ENCODE results near the gene CDH11. TPM values are rescaled to one million over a fixed set of nuclear protein-coding genes. Genes with fewer than 3 reads are reported as not detected.

Gene CDH11
- total and polyA plus RNA-seq, 9 of the 15 experiments (the other 6 are each of a cell fraction or from before 2014, with no cell fraction given): 0.18 TPM; not detected in 8

- H3K9me1 ChIP-seq (ENCODE audit: control insufficient read depth, insufficient read depth, low read length): no peaks in the 10 kb centered on the region
- H3K79me2 ChIP-seq (ENCODE audit: control insufficient read depth, insufficient read depth, low read length): no peaks in the 10 kb centered on the region
- no peaks in the 10 kb centered on the region for H4K20me1 ChIP-seq (replicated peaks; ENCODE audit: control insufficient read depth, insufficient read depth, low read length)
- H3K4me2 ChIP-seq (ENCODE audit: insufficient read depth, low read length): no peak overlapping the region
- no peak for DNase-seq (ENCODE audit: extremely low read depth in 1 of 4, low spot score in 3 of 4)
- CTCF ChIA-PET (ENCODE audit: low intra/inter-chr PET ratio): no interaction called here
- H3K9ac ChIP-seq (ENCODE audit: insufficient read depth in 1 of 2, low read depth in 2 of 2, low read length in 2 of 2): no peak overlapping the region
- no TSS peak for BruUV-seq (replicated peaks)
- H3K4me3 ChIP-seq: no peak overlapping the region
- H2AFZ ChIP-seq (ENCODE audit: low read depth, low read length): no peak overlapping the region
- no peaks in the 10 kb centered on the region; a peak in 1 of 5 replicates for H3K4me1 ChIP-seq (replicated peaks in 1 of 2; ENCODE audit: control insufficient read depth in 2 of 2, insufficient read depth in 2 of 2, low read length in 2 of 2)
- no peak for ATAC-seq
- WGBS (ENCODE audit: insufficient coverage, low coverage, missing lambda C conversion rate): 0% methylated on average over 5 of the region's 5 CpGs
- no peaks in the 10 kb centered on the region for H3K27me3 ChIP-seq (ENCODE audit: control insufficient read depth in 2 of 2, insufficient read depth in 2 of 2, low read length in 2 of 2)
- FAIRE-seq: no peak
- in situ Hi-C loops (cut with MboI): no loop called here
- no peaks in the 10 kb centered on the region for H3K36me3 ChIP-seq (ENCODE audit: control insufficient read depth, insufficient read depth, low read length)
- intact Hi-C loops (cut with micrococcal nuclease): no loop called here
- H3K27ac ChIP-seq (ENCODE audit: extremely low read depth, low read depth, low read length): no peak overlapping the region
- no peak for TF ChIP-seq ZFP30 (CRISPR knock-in tag; IDR thresholded peaks at IDR 0.05; ENCODE audit: borderline replicate concordance)
- TF ChIP-seq RBM25 (IDR thresholded peaks at IDR 0.05; ENCODE audit: low read depth, low read length, severe bottlenecking): no peak
- no peak for TF ChIP-seq HOXB6 (CRISPR knock-in tag; IDR thresholded peaks at IDR 0.05; ENCODE audit: borderline replicate concordance)
- no peak for TF ChIP-seq TOE1 (IDR thresholded peaks at IDR 0.05; ENCODE audit: borderline replicate concordance)
- TF ChIP-seq TOE1 (CRISPR knock-in tag; IDR thresholded peaks at IDR 0.05; ENCODE audit: borderline replicate concordance, low read depth): no peak
- TF ChIP-seq HEY1 (CRISPR knock-in tag; IDR thresholded peaks at IDR 0.05; ENCODE audit: borderline replicate concordance): no peak
- TF ChIP-seq KLF1 (tag; IDR thresholded peaks at IDR 0.05): no peak
- TF ChIP-seq ARNT (IDR thresholded peaks at IDR 0.05): no peak
- no peak for TF ChIP-seq ZNF584 (CRISPR knock-in tag; IDR thresholded peaks at IDR 0.05; ENCODE audit: low read depth)
- no peak for TF ChIP-seq ZNF707 (CRISPR knock-in tag; conservative IDR thresholded peaks at IDR 0.05)
- TF ChIP-seq GABPA (tag; conservative IDR thresholded peaks at IDR 0.05; ENCODE audit: low read depth): no peak
- TF ChIP-seq MAZ (CRISPR knock-in tag; conservative IDR thresholded peaks at IDR 0.05 in 1 of 2, IDR thresholded peaks at IDR 0.05 in 1 of 2): no peak
- TF ChIP-seq EWSR1 (IDR thresholded peaks at IDR 0.05; ENCODE audit: borderline replicate concordance, low read depth, partially characterized antibody): no peak
- TF ChIP-seq SIN3A (IDR thresholded peaks at IDR 0.05; ENCODE audit: borderline replicate concordance in 2 of 2, control insufficient read depth in 1 of 2, low read depth in 2 of 2, low read length in 2 of 2): no peak
- TF ChIP-seq BRF1 (IDR thresholded peaks at IDR 0.05; ENCODE audit: borderline replicate concordance, extremely low read depth, insufficient read length): no peak
- no peak for TF ChIP-seq ZNF583 (CRISPR knock-in tag; IDR thresholded peaks at IDR 0.05)
- TF ChIP-seq TBP (optimal IDR thresholded peaks at IDR 0.05; ENCODE audit: low read depth, low read length): no peak
- no peak for TF ChIP-seq WHSC1 (IDR thresholded peaks at IDR 0.05; ENCODE audit: low read length)
- no peak for TF ChIP-seq ZBTB9 (CRISPR knock-in tag; IDR thresholded peaks at IDR 0.05)
- no peak for TF ChIP-seq E2F3 (CRISPR knock-in tag; IDR thresholded peaks at IDR 0.05)
- H3K9me3 ChIP-seq (replicated peaks; ENCODE audit: control insufficient read depth, insufficient read depth, low read depth, low read length): no peaks in the 10 kb centered on the region
- POLR2A ChIA-PET: no interaction called here
These were observed 4.0 kb upstream of the CDH11 start for GRCh38 chr16:65125871-65126270.

Data from K562 (cell line).